SK-N-SH (cell line): ENCODE results near the gene EVA1A. TPM values are rescaled to one million over a fixed set of nuclear protein-coding genes. Genes with fewer than 3 reads are reported as not detected.
A peak's percentile ranks its signal among the peaks of the same experiment; 100 is the strongest.

Source experiments
- CTCF ChIA-PET: fragments of 300-600, 350-600 bp; formaldehyde crosslinking; extraction: SDS; loops from one replicate; lab custom pipeline; 2021; lab: Yijun Ruan, JAX
- POLR2A ChIA-PET: fragments of 350-600 bp; sonication (Branson Sonifier 250); formaldehyde crosslinking; extraction: SDS; loops from one replicate; lab custom pipeline; 2020; ENCODE audit warnings: antibody characterized with exemption, inconsistent platforms; lab: Yijun Ruan, JAX
- DNase-seq: peaks from one replicate; pipeline ENCODE4 v3.0.0; 2012
- H2AFZ ChIP-seq: fragments of 200-600 bp; sonication (generic); 2 replicates; pipeline ENCODE4 v1.8.1; 2016; ENCODE audit warnings: antibody characterized with exemption, mild to moderate bottlenecking, low read depth
- H3F3A ChIP-seq: fragments of 200-600 bp; sonication (generic); replicated peaks from 2 replicates; pipeline ENCODE3; 2016; ENCODE audit warnings: antibody characterized with exemption, mild to moderate bottlenecking; ENCODE audit not compliant: insufficient read depth
- H3K27ac ChIP-seq, 2 experiments: fragments of 200-500 bp in 1 of 2; fragments of 200-600 bp in 1 of 2; sonication (Bioruptor generic) in 1 of 2; sonication (generic), shearing (Covaris generic) in 1 of 2; 2 replicates each; pipeline versions ENCODE4 v1.5.1 to v1.6.1; 2014 to 2016; ENCODE audit warnings: low read depth in 2 of 2, inconsistent platforms in 1 of 2, low read length in 1 of 2, mild to moderate bottlenecking in 1 of 2, mixed read lengths in 1 of 2
- H3K27me3 ChIP-seq: fragments of 200-600 bp; sonication (generic), shearing (Covaris generic); 2 replicates; pipeline ENCODE4 v1.6.1; 2016; ENCODE audit warnings: mixed run types; ENCODE audit not compliant: insufficient read depth
- H3K36me3 ChIP-seq, 2 experiments: fragments of 200-500 bp in 1 of 2; fragments of 200-600 bp in 1 of 2; sonication (Bioruptor generic) in 1 of 2; sonication (generic) in 1 of 2; replicated peaks in 1 of 2; 2 replicates each; pipeline versions ENCODE3 to v1.5.1; 2014 to 2016; ENCODE audit warnings: low read length in 1 of 2, mild to moderate bottlenecking in 1 of 2; ENCODE audit not compliant: insufficient read depth in 2 of 2, control insufficient read depth in 1 of 2
- H3K4me1 ChIP-seq, 2 experiments: fragments of 200-500 bp in 1 of 2; fragments of 200-600 bp in 1 of 2; sonication (Bioruptor generic) in 1 of 2; sonication (generic), shearing (Covaris generic) in 1 of 2; 2 replicates each; pipeline versions ENCODE4 v1.5.1 to v1.6.1; 2014 to 2016; ENCODE audit warnings: low read depth in 1 of 2, low read length in 1 of 2, mixed run types in 1 of 2; ENCODE audit not compliant: insufficient read depth in 2 of 2, control insufficient read depth in 1 of 2
- H3K4me2 ChIP-seq: fragments of 200-600 bp; sonication (generic), shearing (Covaris generic); 2 replicates; pipeline ENCODE4 v1.6.1; 2017; ENCODE audit warnings: mixed run types
- H3K4me3 ChIP-seq, 2 experiments: fragments of 200-500 bp in 1 of 2; fragments of 200-600 bp in 1 of 2; sonication (Bioruptor generic) in 1 of 2; sonication (generic), shearing (Covaris generic) in 1 of 2; 2 replicates each; pipeline versions ENCODE4 v1.5.1 to v1.8.1; 2014 to 2016; ENCODE audit warnings: low read depth in 2 of 2, inconsistent platforms in 1 of 2, low read length in 1 of 2, mild to moderate bottlenecking in 1 of 2, mixed read lengths in 1 of 2, moderate library complexity in 1 of 2
- H3K79me2 ChIP-seq: fragments of 200-600 bp; sonication (generic); 2 replicates; pipeline ENCODE4 v1.8.1; 2017; ENCODE audit warnings: mild to moderate bottlenecking; ENCODE audit not compliant: insufficient read depth
- H3K9ac ChIP-seq: fragments of 200-600 bp; sonication (generic); 2 replicates; pipeline ENCODE4 v1.6.1; 2017; ENCODE audit warnings: mixed run types
- H3K9me2 ChIP-seq: fragments of 200-600 bp; sonication (generic); 2 replicates; pipeline ENCODE4 v1.6.1; 2017; ENCODE audit warnings: mixed run types
- H3K9me3 ChIP-seq: fragments of 200-600 bp; sonication (generic); 2 replicates; pipeline ENCODE4 v1.6.1; 2017; ENCODE audit warnings: mixed run types, mild to moderate bottlenecking, moderate library complexity
- H4K20me1 ChIP-seq: fragments of 200-600 bp; sonication (generic); 2 replicates; pipeline ENCODE4 v1.6.1; 2017; ENCODE audit warnings: mild to moderate bottlenecking, mixed run types; ENCODE audit not compliant: insufficient read depth
- CTCF ChIP-seq: fragments of 200-600 bp; sonication (generic); IDR thresholded peaks from 2 replicates; pipeline ENCODE4 v1.6.1; 2017; ENCODE audit warnings: antibody characterized with exemption, mild to moderate bottlenecking, moderate library complexity
- FOXJ3 ChIP-seq: sonication (generic); formaldehyde crosslinking; IDR thresholded peaks from 2 replicates; pipeline ENCODE4 v1.5.1; 2020; ENCODE audit warnings: mild to moderate bottlenecking, missing genetic modification reagents
- IRF3 ChIP-seq: fragments of 150-350 bp; IDR thresholded peaks from 2 replicates; pipeline ENCODE4 v1.6.1; 2016; ENCODE audit warnings: mild to moderate bottlenecking, low read depth, low read length
- JUND ChIP-seq: IDR thresholded peaks from 2 replicates; pipeline ENCODE4 v1.4.0; 2012
- MEF2A ChIP-seq: IDR thresholded peaks from 2 replicates; pipeline ENCODE4 v1.4.0; 2012; ENCODE audit warnings: low read depth, borderline replicate concordance
- NRF1 ChIP-seq: IDR thresholded peaks from 2 replicates; pipeline ENCODE4 v1.6.1; 2012; ENCODE audit warnings: low read depth, mild to moderate bottlenecking, low read length
- RAD21 ChIP-seq: IDR thresholded peaks from 2 replicates; pipeline ENCODE4 v1.6.1; 2012; ENCODE audit warnings: mild to moderate bottlenecking, low read length
- RCOR1 ChIP-seq: fragments of 150-350 bp; IDR thresholded peaks from 2 replicates; pipeline ENCODE4 v1.6.1; 2017; ENCODE audit warnings: antibody characterized with exemption, low read length
- REST ChIP-seq: IDR thresholded peaks from 2 replicates; pipeline ENCODE4 v1.6.1; 2012; ENCODE audit warnings: mild to moderate bottlenecking, low read depth, low read length, moderate library complexity
- SMC3 ChIP-seq: IDR thresholded peaks from 2 replicates; pipeline ENCODE4 v1.6.1; 2012; ENCODE audit warnings: low read depth, low read length, improper control_type of control experiment
- TEAD4 ChIP-seq: IDR thresholded peaks from 2 replicates; pipeline ENCODE4 v1.4.0; 2012; ENCODE audit warnings: mild to moderate bottlenecking, borderline replicate concordance; ENCODE audit not compliant: insufficient read depth
- USF2 ChIP-seq: fragments of 150-350 bp; IDR thresholded peaks from 2 replicates; pipeline ENCODE4 v1.6.1; 2017; ENCODE audit warnings: antibody characterized with exemption, low read length, low read depth, borderline replicate concordance
- ZBTB33 ChIP-seq: IDR thresholded peaks from 2 replicates; pipeline ENCODE4 v1.4.0; 2012; ENCODE audit warnings: low read depth, borderline replicate concordance
- WGBS: methylation state at CpG from one replicate; pipeline ENCODE4 v1.1.6; 2017; ENCODE audit warnings: low lambda C conversion rate; 5-methylcytosine and 5-hydroxymethylcytosine counted together
- polyA plus RNA-seq, 3 experiments: library from polyadenylated mRNA; depleted of rRNA; stranded (reverse); fragments of >200 nt; gene quantifications; 2 replicates each; pipeline ENCODE4 v1.2.3, GENCODE V29; 2012

Gene EVA1A
- polyA plus RNA-seq, 1 of the 3 experiments (the other 2 are of a cell fraction), result 93.0 TPM

GRCh38 chr2:75609334-75609689, 48.6 kb upstream of the EVA1A start:
- Histone ChIP-seq H3F3A (peaks cover 29% of the 10 kb centered on the region), H3K9me2 (no peaks in the 10 kb centered on the region), H3K27me3 (no peaks in the 10 kb centered on the region), H3K79me2 (no peaks in the 10 kb centered on the region), H3K27ac (no peak overlapping the region), H2AFZ (no peak overlapping the region), H3K4me2 (no peak overlapping the region), H3K4me1 (peaks cover 8 to 38% of the 10 kb centered on the region in 2 experiments), H4K20me1 (no peaks in the 10 kb centered on the region), H3K36me3 (no peaks in the 10 kb centered on the region), H3K9ac (no peak overlapping the region), H3K9me3 (no peaks in the 10 kb centered on the region), H3K4me3 (peak overlapping the region in 1 of 2 experiments; percentile 16; a peak in 1 of 4 replicates)
- TF ChIP-seq JUND, result no peak
- no peak for TF ChIP-seq USF2
- no peak for TF ChIP-seq RCOR1
- no peak for TF ChIP-seq ZBTB33
- no peak for TF ChIP-seq TEAD4
- no peak for TF ChIP-seq MEF2A
- TF ChIP-seq REST, result no peak
- ChIA-PET POLR2A (no interaction called here), CTCF (interaction anchor here (0.6 to 3.6 kb wide), 38 partner anchors 9 to 690 kb away, joined by 3 to 238 read pairs (median 6); partner anchors contain the start of gene EVA1A)
- DNase-seq, result no peak
- WGBS, result 22% methylated on average over 5 of the region's 5 CpGs

GRCh38 chr2:75608684-75609333, 48.1 kb upstream of the EVA1A start:
- Histone ChIP-seq H3K9me3 (no peaks in the 10 kb centered on the region), H3K4me1 (peaks cover 8 to 43% of the 10 kb centered on the region in 2 experiments), H3K79me2 (no peaks in the 10 kb centered on the region; the same call in 1 of the 2 replicates), H2AFZ (peak overlapping the region; percentile 57; the same call in 1 of the 2 replicates), H3K4me3 (peak overlapping the region; percentile 16 to 37; a peak in 3 of 4 replicates), H4K20me1 (no peaks in the 10 kb centered on the region), H3K9me2 (no peaks in the 10 kb centered on the region), H3K27ac (no peak overlapping the region), H3K36me3 (no peaks in the 10 kb centered on the region), H3F3A (peaks cover 29% of the 10 kb centered on the region), H3K9ac (no peak overlapping the region), H3K27me3 (no peaks in the 10 kb centered on the region), H3K4me2 (peak overlapping the region; percentile 59)
- ChIA-PET POLR2A (interaction anchor here (0.5 kb wide), 1 partner anchor 57 kb away, joined by 3 read pairs; no protein-coding TSS in a partner anchor), CTCF (interaction anchor here (0.5 to 3.6 kb wide), 60 partner anchors 9 to 1901 kb away, joined by 3 to 238 read pairs (median 5); partner anchors contain the start of gene EVA1A)
- WGBS, result 18% methylated on average over 23 of the region's 25 CpGs
- DNase-seq, result peak; percentile 80
- TF ChIP-seq RAD21 (peak; percentile 88), SMC3 (peak; percentile 96), IRF3 (no peak), NRF1 (peak; percentile 25; the same call in 1 of the 2 replicates), FOXJ3 (CRISPR knock-in tag) (no peak), CTCF (peak; percentile 99)
